Measurements from ENCODE around the gene SLC34A1. TPM values are rescaled to one million over a fixed set of nuclear protein-coding genes. Genes with fewer than 3 reads are reported as not detected.
A peak's percentile ranks its signal among the peaks of the same experiment; 100 is the strongest.
"Not testable (repeated sequence)": the region's sequence is repeated elsewhere in the genome, so short reads cannot be mapped to it uniquely, and the experiment has no call there.

Gene SLC34A1
- total RNA-seq, 1 donor from 2014 or later, result not detected

DNA sequence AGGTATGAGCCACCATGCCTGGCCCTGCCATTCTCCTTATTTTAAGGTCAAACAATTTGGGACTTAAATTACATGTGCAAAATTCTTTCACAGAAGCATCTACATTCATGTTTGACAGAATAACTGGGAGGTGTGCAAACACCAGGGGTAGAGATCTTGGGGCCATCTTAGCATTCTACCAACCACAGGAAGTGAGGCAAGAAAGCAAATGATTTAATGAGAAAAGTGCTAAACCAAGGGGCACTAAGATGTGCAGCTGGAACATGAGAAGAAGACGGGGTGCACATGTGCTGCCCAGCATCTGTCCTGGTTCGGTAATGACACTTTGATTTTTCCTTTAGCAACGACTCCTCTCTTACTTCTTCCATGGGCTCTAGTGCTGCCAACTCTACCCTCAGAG is 26.3 kb downstream of the SLC34A1 start:
- DNase-seq, result no peak

DNA sequence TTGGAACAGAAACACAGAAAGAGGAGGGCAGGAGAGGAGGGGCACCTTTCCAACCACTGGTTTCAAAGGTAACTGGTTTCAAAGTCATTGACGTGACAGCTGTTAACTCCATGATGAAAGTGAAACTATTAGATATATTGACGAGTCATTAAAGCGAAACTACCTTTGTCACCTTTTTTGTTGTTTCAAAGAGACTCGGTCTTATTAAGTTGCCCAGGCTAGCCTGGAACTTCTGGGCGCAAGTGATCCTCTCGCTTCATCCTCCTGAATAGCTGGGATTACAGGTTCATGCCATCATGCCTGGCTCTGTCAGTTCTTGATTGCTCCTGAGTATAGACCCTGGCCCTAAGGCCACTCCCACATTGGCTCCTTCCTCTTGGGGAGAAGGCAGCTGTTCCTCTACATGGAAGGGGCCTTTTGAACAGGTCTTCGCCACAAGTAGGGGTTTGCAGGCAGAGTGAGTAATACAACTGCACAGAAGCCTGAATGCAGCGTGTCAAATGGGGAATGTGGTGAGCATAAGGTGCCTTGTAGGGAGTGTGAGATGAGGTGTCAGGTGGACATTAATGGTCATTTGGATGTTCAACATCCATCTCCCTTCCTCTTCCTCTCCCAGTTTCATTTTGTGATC is 28.5 kb downstream of the SLC34A1 start:
- DNase-seq, result no peak

DNA sequence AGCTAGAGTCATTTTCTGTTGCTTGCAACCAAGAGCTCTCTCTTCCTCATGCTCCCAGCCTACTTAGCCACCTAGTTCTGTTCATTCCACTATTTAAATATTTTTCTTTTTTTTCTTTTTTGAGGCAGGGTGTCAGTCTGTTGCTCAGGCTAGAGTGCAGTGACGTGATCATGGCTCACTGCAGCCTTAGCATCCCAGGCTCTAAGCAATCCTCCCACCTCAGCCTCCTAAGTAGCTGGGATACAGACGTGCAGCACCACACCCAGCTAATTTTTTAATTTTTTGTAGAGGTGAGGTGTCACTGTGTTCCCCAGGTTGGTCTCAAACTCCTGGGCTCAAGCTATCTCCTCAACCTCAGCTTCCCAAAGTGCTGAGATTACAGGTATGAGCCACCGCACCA is 30.2 kb downstream of the SLC34A1 start:
- no peak for DNase-seq

DNA sequence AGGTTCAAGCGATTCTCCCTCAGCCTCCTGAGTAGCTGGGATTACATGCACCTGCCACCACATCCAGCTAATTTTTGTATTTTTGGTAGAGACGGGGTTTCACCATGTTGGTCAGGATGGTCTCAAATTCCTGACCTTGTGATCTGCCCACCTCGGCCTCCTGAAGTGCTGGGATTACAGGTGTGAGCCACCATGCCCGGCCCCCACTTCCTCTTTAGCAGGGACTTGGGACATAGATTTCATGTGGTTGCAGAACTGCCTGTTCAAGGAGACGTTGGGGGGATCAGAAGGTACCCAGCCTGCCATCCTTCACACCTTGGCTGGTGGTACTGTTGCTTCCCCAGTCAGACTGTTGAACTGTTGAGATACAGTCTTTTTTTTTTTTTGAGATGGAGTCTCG is 32.8 kb downstream of the SLC34A1 start:
- DNase-seq, result not testable (repeated sequence)

DNA sequence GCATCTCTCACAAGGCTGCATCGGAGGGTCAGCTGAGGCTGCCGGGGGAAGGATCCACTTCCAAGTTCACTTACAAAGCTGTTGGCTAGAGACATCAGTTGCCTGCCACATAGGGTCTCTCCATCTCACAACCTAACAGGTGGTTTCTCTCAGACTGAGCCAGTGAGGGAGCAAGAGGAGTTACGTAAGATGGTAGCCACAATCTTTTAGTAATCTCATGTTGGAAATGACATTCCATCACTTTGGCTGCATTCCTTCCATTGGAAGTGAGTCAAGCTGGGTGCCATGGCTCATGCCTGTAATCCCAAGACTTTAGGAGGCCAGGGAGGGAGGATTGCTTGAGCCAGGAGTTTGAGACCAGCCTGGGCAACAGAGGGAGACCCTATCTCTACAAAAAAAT is 34.8 kb downstream of the SLC34A1 start:
- no peak for DNase-seq

DNA sequence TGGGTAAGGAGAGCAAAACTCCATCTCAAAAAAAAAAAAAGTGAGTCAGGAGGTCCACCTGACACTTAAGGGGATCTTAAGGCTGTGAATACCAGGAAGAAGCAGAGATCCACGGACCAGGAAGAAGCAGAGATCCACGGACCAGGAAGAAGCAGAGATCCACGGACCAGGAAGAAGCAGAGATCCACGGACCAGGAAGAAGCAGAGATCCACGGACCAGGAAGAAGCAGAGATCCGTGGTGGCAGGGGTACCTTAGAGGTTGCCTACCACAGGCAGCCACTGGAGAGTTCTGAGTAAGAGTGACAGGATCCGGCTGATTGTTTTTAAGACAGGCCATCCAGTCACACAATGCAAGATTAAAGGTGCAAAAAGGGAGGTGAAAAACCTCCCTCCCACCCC is 36.2 kb downstream of the SLC34A1 start:
- not testable (repeated sequence) for DNase-seq

DNA sequence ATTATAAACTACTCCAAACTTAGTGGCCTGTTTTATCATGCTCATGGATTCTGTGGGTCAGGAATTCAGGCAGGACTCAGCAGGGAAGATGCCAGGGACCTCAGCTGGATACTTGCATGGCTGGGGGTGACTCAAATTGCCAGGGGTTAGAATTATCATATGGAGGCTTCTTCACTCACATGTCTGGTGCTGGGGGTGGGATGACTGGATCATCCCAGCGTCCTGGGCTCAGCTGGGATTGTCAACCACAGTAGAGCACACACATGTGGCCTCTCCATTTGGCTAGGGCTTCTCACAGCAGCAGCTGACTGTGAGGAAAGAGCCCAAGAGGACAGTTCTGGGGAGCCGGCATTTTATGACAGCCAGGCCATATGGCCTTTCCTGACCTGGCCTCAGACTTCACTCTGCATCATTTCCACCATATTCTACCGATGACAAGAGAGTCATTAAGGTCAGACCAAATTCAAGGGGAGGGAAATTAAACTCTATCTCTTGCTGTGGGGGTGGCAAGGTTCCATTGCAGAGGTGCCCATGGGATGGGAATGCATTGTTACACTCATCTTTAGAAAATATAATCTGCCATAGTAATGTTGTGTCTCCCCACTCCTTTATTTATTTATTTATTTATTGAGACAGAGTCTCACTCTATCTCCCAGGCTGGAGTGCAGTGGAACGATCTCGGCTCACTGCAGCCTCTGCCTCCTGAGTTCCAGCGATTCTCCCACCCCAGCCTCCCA is 37.0 kb downstream of the SLC34A1 start:
- no peak for DNase-seq

DNA sequence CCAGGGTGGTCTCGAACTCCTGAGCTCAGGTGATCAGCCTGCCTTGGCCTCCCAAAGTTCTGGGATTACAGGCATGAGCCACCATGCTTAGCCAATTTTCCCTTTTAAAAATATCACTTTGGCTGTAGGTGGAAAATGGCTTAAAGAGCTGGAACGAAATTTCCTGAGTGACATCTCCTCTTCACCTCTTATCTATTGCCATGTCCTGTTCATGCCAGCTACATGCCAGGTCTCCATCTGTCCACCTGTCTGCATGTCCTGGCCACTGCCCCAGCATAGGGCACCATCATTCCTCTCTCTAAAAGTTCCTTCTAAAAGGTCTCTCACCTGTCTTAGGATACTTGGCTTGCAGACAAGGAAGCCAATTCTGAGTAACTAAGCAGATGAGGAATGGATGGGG is 39.4 kb downstream of the SLC34A1 start:
- no peak for DNase-seq

DNA sequence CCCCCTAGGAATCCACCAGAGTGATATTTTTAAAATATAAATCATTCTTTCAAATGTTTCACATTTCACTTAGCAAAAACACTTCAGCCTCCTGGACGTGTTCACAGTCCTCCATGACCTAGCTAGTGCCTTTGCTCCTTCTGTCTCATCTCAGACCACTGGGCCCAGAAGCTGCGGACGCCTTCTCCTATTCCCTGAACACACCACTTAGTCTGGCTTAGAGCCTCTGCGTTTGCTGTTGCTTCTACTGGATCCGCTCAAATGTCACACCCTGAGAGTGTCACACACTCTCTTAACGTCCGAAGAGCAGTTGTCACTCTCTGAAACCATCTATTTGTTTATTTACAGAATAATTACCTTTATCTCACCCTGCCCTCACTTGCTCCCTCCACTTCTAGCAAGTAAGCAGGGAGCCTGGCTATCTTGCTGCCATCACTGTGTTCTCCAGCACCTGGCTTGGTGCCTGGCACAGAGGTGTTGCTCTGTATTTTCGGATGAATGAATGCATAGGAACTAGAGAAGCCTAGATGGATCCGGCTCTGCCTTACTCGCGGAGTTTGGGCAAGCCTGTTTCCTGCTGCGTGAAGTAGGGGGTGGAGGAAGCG is 41.1 kb downstream of the SLC34A1 start:
- no peak for DNase-seq

DNA sequence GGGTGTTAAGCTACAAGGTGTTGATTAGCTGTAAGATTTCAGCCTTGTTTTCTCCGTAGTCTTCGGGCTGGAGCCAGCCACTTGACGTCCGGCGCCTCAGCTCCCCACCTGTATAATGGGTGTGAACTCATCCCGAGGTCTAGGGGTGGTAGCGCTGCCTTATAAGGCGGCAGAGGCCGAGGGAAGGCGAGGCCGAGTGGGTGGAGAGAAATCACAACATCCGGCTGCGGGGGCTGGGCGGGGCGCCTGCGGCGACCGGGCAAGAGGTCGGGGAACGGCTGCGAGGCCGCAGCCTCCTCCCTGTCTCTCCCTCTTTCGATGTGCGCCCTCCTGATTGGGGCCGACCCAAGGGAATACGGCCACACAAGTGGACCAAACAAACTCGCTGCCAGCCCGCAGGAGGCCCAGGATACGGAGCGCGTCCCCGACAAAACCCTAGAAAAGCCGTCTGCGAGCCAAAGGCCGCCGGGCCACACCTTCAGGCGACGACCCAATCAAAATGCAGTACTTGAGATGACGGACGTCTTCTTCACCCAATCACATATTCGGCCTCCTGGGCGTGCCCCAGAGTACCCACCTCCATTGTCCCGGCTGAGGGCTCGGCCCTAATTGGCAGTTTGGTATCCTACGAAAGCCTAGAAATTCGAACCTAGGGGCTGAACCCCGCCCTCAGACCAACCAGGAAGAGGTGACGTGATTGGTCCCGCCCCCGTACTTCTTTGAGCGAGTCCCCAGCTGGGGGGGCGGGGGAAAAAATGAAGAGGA is 41.7 kb downstream of the SLC34A1 start:
- peak; percentile 100 for DNase-seq

DNA sequence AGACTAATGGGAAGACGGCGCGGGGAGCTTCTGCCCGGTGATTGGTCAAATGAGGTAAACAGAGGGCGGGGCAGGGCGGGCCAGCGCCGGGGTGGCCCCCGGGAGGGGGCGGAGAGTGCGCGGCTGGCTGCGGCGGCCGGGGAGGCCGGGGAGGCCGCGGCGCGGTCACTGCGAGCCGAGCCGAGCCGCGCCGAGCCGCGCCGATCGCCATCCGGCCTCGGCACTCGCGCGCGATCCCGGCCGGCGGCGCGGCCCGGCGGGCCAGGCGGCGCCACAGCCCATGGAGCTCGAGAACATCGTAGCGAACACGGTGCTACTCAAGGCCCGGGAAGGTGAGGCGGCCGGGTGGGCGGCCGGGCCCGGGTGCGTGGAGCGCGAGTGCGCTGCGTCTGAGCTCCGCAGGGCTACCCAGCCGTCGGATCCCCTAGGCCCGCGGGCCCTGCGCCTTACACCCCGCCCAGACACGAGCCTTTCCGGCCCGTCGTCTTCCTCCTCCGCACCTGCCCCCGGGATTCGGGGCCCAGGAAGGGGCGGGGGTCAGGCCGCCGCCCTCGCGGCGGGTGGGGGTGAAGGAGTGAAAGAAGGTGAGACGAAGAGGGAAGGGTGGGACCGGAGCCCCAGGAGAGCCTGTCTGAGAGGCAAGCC is 42.5 kb downstream of the SLC34A1 start, which contains the start of gene GRK6:
TSS of gene GRK6 (plus strand) at position 111 of the 645 bp plus-strand sequence. CDS start at position 281, 170 bp downstream.
- DNase-seq, result peak; percentile 57

DNA sequence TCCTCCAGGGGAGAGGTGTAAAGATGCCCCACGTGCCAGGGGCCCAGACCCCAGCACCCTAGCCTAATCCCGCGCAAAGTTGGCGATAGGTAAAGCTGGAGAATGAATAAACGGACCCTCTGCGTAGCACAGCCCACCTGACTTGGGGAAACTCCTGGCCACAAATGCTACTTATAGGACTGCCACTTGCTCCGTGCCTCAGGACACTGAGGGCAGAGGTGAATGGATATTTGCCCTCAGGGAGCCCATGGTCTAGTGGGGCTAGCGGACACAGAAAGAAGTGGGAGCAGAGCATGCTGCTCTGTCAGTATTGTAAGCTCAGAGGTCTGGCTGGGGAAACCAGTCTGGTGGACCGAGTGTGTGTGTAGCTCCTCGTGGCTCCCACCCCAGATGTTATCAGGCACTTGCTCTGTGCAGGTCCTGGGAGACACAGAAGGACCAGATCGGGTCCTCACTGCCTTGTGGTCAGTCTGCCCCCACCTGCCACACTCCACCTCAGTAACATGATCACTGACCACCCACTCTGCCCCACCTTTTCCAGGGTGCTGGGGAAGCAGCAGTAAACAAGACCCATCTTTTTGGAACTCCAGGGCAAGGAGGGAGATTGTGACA is 43.1 kb downstream of the SLC34A1 start:
- no peak for DNase-seq

DNA sequence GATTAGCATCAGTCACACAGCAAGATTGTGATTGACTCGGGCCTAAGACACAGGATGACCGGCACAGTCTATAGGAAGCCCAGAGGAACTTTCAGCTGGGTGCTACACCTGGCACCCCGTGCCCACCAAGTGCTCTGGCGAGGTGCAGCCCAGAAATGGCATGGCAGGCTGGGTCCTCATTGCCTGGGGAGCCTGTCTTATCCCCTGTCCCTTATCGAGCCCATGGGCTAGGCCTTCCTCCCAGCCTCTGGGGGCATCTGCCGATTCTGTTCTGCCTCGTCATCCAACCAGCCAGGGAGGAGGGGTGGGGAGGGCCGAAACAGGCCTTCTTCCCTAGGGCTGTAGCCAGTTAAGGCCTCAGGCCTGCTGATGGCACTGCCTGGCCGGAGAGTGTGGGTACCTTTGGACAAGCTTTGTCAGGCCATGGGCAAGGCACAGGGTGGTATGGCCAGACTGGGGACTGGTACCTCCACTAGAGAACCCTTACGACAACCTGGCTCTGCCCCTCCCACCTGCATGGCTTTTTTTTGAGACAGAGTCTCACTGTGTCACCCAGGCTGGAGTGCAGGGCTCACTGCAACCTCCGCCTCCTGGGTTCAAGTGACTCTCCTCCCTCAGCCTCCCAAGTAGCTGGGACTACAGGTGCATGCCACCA is 43.8 kb downstream of the SLC34A1 start:
- DNase-seq, result no peak

DNA sequence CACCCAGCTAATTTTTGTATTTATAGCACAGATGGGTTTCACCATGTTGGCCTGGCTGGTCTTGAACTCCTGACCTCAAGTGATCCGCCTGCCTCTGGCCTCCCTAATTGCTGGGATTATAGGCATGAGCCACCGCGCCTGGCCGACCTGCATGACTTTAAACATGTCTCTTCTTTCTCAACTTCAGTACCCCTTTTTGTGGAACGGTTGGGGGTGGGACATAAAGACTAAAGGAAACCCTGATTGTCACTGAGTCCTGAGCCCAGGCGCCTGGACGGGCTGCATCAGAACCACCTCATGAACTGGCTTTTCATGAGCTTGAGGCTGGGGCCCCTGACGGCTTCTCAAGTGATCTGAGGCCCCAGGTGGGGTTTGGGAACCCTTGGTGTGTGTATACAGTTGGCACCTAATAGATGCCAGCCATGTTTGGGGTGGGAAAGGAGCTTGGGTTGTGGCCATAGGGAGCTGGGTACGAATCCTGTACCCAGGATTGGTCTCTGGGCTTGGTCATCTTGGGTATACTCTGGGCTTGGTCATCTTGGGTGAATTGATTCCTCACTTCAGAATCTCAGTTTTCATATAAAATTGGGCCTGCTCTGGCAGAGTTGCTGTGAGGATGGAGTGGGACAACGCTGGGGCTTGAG is 44.5 kb downstream of the SLC34A1 start:
- no peak for DNase-seq

DNA sequence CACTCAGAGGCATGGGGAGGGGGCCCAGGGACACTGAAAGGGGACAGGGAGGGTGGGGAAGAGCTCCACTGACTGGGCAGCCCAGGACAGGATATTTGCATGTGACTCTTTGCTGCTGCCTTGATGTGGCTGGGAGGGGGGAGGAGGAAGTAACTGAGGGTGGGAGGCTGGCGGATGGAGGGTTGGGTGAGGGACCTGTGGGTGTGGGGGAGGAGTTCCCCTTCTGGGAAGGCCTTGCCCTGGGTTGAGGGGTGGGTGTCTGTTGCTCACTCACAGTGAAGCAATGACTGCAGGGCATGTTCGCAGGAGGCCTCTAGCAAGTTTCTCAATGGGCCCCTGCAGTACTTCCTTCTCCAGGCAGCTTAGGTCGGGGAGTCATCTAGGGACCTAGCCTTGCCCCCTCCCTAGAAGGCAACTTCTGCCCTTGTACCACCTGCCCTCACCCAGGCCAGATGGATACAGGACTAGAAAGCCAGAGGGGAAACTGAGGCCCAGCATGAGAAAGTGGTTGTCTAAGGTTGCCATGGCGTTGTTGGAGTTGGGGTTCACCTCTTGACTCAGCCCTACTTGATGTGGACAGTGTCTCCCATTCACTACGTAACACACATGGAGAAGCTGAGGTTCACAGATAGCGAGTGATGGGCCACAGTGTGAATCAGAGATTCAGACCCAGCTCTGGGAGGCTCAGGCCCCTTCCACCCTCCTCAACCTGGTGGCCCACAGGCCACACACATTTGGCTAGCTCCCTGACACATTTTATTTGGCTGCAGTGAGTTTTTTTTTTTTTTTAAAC is 45.2 kb downstream of the SLC34A1 start:
- no peak for DNase-seq

DNA sequence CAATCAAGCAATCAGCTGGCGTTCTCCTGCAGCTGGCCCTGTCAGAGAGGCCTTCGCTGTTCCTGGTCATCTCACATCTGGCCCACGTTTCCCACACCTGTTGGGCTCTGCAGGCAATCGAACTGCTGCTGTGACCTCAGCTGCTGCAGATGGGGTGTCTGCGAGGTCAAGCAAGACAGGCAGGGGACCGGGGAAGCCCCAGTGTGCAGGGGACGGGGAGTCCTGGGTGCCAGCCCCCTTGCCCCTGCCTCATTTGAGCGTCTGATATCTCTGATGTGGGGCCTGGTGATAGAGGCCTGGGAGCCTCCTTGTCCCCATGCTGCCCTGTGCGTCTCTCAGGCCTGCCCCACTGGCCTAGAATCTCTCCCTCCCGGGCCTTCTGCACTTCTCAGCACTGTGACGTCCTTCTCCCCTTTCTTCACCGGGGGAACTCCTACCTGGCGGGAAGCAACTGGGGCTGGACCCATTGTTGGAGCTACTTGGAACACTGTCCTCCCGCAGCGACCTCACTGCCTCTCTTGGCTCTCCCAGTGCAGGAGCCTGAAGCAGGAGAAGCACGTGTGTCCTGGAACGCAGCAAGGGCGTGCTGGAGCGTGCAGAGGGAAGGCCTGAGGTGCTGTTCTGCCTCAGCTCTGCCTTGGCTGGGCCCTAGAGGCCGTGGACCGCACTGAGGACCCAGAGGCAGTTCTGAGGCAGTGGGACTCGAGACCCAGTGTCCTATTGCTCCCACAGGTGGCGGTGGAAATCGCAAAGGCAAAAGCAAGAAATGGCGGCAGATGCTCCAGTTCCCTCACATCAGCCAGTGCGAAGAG is 46.1 kb downstream of the SLC34A1 start:
- DNase-seq, result peak; percentile 59

DNA sequence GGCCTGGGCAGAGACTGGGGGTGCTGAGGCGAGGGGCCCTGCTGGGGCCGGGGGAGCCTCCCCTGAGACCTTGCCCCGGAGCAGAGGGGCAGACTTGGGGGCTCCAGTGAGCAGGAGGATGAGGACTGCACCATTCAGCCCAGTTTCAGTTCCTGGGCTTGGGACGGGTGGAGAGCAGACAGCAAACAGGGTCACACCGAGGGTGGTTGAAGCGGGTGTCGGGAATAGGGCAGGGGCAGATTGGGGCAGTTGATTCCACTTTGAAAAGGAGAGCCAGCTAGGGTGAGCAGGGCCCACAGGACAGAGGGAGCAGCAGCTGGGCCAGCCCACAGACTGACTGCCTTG is 46.7 kb downstream of the SLC34A1 start:
- no peak for DNase-seq

DNA sequence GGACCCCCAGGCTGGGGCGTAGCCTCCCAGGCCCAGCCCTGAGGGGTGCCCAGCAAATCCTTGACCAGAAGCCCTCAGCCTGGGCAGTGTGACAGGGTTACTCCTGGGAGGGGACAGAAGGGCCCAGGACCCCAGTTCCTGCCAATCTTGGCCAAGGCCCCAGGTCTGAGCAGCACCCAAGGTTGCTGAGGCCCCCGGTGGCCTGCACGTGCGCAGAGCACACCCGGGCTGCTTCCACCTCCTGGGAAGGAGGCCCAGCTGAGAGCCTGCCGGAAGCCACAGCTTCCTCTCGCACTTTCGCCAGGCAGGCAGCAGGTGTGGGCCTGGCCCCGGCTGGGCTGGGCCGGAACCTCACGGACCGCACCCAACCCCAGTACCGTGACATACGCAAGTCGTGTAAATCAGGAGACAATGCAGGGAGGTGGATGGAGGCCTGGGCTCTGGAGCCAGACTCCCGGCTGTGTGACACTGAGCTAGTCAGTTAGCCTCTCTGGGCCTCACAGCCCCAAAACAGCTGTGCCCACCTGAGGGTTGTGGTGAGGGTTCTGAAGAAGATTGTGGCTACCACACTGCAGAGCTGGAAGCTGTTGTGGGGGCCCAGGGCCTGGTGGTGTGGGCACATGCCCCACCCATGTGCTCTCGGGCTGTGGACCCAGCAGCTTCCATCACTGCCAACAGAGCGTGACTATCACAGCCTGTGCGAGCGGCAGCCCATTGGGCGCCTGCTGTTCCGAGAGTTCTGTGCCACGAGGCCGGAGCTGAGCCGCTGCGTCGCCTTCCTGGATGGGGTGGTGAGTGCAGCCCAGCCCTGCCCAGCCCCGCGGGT is 47.3 kb downstream of the SLC34A1 start:
- no peak for DNase-seq

Measured in tongue (tissue), 2 donors.